Erythroblast (primary cell): Measurements from ENCODE around the gene ATOSA.

Experiments
- GATA1 ChIP-seq: IDR thresholded peaks from 2 replicates; pipeline ENCODE4 v1.6.1; 2011; ENCODE audit warnings: low read depth, mild to moderate bottlenecking, control low read depth, low read length, moderate library complexity
- POLR2A ChIP-seq: IDR thresholded peaks from 2 replicates; pipeline ENCODE4 v1.6.1; 2011; ENCODE audit warnings: mild to moderate bottlenecking, low read length

DNA sequence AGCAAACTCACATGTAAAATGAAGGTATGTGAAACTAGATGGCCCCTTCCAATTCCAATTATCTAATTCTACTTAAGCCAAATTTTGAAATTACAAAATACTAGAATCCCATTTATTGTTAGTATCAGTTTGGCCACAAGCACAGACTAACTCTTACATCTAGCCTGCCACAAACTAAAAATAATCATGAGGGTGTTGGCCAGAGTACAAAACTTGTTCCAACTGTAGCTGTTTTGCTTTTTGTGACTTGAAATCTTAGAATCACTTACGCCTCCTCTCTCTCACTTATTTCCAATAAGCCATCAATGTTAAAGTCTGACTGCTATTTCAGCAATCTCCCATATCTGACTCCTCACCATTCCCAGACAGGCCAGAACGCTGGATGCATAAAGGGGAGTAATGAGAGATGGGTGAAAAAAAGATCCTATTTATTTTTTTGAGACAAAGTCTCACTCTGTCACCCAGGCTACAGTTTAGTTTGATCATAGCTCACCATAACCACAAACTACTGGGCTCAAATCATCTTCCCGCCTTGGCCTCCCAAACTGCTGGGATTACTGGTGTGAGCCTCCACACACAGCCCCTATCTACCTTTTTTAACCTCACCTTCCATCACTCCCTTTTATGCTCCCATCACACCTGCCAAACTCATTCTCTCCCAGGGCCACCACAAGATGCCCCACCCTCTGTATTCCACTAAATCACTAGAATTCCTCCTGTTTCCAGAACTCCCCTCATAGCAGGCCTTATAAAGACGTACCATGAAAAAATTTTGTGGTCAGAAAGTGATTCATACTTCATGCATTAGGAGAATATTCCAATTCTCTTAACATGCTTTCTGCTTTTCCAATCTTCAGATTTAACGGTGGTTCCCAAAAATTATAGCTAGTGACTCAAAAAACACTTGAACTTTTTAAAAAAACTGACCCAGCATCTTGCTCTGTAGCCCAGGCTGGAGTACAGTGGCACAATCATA is 36.5 kb downstream of the ATOSA start:
- TF ChIP-seq POLR2A (no peak), GATA1 (no peak)
